SKM-1 treated with dmso at 0.1 percent for 144 hours (cell line): ENCODE results near the gene CNOT10.
A peak's percentile ranks its signal among the peaks of the same experiment; 100 is the strongest.

ENCODE experiments used
- DNase-seq: peaks from one replicate; lab custom pipeline; 2025; ENCODE audit not compliant: unreplicated experiment; lab: John Stamatoyannopoulos, UW

Gene CNOT10

DNA sequence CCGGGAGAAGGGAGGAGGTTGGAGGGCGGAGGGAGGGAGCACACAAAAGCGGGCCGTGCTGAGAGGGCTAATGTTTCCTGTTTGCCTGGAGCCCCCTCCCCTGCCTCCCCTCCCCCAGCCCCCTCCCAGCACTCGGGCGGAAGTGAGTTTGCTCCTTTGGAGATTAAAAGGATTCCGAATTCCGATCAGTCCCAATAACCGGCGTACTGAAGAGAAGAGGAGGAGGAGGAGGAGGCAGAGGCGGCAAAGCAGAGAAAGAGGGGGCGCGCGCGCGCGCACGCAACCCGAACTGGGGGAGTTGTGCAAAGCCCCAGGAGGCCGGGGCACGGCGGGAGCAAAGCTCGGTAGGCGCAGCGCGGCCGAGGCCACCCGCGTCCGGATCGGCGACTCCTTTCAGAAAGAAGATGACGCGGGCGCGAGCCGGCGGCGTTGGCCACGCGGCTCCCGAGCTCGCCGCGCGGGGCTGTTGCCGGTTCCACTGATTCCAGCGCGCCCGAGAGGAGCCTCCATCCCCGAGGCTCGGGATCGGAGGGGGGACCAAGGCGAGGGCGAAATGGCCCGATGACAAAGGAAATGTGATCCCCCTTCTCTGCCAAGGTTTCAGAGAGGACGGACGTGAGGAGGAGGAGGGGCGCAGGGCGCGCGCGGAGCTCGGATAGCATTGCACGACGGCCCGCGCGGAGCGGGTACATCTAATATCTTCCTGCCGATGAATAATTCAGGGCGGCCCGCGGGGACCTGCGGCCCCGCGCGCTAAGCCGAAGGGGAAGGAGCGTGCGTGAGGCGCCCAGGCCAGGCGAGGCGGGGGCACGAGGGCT lies 131.7 kb downstream of the CNOT10 start:
- no peak for DNase-seq

DNA sequence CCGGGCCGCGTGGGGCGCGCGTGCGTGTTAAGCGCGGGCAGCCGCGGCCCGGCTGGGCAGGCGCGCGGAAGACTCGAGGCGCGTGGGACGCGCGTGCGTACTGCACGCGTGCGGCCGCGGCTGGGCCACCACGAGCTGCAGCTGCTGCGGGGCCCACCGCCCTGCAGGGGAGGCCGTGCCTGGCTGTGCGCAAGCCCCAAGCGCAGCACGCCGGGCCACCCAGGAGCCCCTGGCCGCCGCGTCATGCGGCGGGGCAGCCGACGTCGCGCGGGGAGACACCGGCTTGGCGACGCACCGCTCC lies 132.2 kb downstream of the CNOT10 start:
- no peak for DNase-seq

DNA sequence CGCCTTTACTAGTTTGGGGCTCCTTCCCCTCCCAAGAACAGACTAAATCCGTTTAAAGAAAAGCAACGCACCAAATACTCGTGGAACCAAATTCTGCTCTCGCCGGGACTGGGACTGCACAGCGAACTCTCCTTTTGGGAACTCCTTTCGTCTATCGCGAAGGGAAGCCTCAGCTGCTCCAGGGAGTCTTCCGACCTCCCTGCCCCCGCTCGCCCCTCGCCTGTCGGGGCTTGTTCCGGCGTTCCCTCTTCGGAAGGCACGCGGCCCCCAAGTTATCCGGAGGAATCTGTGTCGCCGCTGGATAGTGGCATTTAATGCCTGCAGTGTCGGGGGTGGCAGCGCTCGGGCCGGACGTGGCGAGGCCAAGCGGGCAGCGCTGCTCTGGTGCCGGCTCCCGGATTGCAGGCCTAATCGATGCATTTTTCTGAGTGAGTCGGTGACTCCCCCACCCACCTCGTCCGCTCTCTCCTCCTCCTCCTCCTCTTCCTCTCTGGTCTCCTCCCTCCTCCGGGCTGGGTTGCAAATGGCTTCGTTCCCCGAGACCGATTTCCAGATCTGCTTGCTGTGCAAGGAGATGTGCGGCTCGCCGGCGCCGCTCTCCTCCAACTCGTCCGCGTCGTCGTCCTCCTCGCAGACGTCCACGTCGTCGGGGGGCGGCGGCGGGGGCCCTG lies 132.7 kb downstream of the CNOT10 start, which contains the start of gene TRIM71:
Gene TRIM71, plus strand, starts transcription at position 440 of the 671 bp plus-strand sequence. Its CDS starts 84 bp downstream, at position 524.
- peak; percentile 47 for DNase-seq

DNA sequence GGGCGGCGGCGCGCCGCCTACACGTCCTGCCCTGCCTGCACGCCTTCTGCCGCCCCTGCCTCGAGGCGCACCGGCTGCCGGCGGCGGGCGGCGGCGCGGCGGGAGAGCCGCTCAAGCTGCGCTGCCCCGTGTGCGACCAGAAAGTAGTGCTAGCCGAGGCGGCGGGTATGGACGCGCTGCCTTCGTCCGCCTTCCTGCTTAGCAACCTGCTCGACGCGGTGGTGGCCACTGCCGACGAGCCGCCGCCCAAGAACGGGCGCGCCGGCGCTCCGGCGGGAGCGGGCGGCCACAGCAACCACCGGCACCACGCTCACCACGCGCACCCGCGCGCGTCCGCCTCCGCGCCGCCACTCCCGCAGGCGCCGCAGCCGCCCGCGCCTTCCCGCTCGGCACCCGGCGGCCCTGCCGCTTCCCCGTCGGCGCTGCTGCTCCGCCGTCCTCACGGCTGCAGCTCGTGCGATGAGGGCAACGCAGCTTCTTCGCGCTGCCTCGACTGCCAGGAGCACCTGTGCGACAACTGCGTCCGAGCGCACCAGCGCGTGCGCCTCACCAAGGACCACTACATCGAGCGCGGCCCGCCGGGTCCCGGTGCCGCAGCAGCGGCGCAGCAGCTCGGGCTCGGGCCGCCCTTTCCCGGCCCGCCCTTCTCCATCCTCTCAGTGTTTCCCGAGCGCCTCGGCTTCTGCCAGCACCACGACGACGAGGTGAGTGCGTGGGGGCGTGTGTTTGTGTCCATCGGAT lies 133.4 kb downstream of the CNOT10 start:
- DNase-seq = peak; percentile 22

DNA sequence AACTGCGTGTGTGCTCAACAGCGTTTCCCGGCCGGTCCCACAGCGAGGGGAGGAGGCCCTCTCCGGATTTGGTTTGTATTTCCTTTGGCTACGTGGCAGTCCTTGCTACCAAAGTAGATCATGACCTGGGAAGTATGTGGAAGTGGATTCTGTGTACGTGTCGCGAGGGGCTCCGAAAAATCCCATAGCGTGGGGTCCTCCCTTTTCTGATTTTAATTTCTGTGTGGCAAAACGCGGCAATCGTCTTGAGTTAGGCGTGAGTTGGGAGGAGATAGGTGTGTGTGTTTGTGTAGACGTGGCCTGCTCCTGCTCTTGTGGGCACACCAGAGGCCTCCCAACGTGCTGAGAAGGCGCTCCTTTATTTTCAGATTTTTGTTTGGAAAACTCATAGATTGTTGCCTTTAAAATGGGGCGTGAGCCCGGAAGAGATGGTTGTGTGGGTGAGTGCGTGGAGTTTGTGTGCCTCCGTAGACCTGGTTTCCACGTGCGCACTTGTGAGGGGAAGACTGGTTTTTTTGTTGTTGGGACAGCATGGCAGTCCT lies 134.1 kb downstream of the CNOT10 start:
- DNase-seq = no peak

DNA sequence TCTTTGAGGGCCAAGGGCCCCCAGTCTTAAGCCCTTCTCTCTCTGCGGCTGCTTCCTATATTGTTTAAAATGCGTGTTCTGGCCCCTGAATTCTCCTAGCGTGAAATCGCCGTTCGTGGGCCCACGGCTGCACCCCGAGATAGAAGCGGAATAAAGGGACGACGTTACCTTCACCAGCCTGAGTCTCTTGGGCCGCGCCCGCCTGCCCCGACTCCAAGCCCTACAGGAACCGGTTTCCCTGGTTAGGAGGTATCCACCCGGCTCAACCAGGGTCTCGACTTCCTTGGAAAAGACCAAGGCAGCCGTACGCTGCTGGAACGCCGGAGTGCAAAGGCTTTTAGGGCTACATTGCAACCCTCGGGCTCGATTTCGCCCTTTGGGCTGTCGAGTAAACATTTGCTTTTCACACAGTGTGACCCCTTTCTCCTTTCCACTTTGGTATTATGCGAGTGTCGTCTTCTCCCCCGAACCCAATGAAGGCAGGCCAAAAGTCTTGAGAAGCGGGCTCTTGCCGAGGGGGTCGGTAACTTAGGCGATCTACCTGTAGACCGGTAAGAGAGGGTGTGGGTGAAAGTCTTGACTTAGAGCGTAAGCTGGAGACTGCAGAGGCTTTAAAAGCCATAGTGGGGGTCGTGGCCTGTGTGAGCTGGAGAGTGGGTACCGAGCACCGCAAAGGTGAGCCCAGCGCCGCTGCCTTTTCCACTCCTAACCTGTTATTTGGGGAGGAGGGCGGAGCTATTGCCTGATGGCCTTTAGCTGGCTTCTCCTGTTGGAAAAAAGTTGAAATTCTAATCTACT lies 134.8 kb downstream of the CNOT10 start:
- DNase-seq = no peak

DNA sequence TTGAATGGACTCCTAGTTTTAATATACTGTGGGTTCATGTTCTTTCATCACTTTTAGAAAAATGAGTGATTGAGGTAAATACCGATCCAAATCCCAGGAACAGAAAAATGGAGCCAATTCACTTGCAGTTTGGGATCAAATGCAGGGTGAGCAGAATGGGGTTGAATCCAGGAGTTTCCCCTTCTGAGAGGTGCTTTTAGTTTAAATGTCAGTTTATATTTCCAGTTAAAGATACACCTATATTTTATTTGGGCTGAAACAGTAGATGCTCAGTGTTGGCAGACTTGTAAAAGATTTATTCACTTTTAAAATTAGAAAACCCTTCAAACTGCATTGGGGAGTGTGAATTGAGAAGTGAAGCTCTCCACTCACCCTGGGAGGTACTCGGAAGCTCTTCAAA lies 135.4 kb downstream of the CNOT10 start:
- DNase-seq = no peak

DNA sequence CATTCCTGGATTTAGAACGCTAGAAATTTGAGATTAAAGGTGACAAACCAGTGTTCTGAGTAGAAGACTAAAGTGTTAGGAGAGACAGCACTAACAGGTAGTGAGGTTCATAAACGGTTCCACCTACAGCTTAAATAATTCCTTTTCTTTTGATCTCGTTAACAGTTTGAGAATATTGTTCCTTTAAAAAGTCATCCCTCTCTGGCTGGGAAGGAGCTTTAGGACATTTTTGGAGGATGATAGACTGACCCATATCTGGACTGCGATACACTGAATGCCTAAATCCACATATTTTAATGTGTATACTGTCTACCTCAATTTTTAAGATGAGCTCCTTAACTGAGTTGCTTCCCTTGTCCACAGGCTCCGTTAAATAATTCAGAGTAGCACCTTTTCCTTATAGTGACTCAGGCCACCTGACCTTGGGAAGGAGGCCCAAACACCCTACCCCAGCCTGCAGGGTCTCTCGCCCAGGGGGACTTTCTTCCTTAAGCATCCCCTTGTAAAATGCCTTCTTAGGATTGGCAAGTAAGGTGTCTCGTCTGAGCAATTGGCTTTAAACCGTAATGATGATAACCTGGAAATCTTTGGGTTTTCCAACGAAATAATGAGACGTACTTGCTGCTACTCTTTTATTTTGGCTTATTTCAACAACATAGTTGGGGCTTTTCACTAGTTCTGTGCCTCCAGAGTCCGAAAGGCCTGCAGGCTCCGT lies 136.1 kb downstream of the CNOT10 start:
- no peak for DNase-seq

DNA sequence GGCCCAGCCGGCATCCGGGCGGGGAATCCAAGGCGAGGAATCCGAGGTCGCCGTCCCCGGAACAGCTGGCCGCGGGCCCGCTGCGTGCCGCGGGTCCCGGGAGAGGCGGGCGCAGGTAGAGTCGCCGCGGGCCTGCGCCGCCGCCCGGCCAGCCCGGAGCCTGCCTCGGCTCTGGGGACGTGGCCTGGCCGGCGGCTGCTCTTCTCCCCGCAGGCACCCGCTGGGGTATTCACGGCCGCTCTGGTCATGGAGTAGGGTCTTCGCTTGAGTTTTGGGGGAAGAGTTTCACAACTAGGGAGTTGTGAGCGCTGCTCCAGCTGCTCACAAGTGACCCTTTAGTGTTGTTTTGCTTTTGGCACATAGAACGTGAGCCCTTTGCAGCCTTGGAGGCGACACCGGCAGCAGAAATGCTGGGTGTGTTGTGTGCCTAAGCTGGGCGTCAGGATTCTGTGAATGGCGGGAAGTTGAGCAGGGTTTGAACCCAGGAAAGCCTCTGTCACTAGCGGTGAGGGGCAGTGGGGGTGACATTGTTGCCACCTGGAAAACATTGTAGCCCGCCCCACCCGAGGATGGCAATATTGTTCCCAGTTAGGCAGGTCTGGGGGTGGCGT lies 136.8 kb downstream of the CNOT10 start:
- no peak for DNase-seq

DNA sequence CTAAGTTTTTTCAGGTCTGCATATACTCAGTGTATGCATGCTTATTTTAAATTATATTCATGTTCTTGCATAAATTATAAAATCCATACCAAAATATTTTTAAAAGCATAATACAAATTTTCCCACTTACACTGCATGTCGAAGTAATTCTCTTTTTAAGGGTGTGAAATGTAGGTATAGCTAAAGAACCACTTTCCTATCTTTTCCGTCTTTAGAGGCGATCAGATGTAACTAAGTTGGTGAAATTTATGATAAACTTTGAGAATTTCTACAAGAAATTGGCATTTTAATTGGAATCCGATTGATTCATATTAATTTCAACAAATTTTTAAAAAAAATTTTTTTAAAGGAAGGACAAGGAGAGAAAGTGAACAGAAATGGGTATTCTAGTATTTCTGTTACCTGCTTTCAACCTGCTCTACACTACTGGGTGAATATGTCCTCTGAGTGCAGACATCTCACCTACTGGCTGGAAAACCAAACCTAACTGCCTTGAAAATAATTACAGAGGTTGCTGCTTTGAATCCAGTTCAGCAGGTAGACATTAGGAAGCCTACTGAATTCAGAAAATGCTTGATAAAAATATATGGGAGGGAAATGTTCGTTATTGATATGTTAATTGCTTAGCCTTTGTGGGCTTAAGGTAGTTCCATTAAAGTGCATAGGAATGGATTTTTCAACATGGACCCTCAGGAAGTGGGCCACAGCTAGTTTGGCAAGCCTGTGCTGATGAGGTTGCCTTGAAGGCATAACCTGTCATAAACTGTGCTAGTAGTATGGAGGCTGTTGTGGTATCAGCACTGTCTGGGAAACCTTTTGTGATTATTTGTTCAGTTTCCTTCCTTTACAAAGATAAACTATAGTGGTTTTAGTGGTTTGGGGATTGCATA lies 137.9 kb downstream of the CNOT10 start:
- DNase-seq = no peak
